ENCODE data around the gene MACROD2. TPM values are rescaled to one million over a fixed set of nuclear protein-coding genes. Genes with fewer than 3 reads are reported as not detected.
"Not testable (repeated sequence)": the region's sequence is repeated elsewhere in the genome, so short reads cannot be mapped to it uniquely, and the experiment has no call there.

MACROD2 gene
- total RNA-seq, 1 experiment from 2014 or later: not detected

DNA sequence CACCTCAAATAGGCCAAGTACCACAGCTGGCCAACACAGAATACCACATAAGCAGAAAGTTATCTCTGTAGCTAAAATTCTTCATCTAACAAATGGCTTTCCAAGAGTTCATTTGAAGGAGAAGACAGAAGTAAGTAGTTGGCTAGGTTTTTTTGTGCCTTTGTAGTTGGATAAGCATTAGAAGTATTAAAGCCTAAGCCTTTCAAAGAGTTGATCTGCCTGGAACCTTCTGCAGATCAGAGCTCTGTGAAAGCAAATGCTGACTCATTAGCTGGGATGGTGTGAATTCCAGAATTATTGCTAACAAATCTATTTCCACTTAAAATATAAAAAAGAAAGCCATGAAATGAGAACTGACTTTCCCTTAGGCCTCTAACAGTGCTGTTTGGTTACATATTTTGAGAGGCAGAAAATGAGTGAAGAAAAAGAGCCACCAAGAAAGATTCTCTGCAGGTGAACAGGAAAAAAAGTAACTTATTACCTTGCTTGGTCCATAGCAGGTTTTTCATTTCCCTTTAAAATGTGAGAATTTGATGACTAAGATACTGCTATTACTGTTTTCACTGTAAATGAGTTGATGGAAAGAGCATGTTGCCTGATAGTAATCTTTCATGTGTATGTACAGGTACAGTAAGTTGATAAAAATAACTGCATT, 1105.3 kb downstream of the MACROD2 start:
- Histone ChIP-seq H3K27me3 (replicated peaks) (no peaks in the 10 kb centered on the region), H3K36me3 (no peaks in the 10 kb centered on the region), H3K9me3 (replicated peaks) (peaks cover 4% of the 10 kb centered on the region; the same call in 1 of the 2 replicates), H3K4me1 (replicated peaks) (no peaks in the 10 kb centered on the region), H3K4me3 (no peak overlapping the region), H3K27ac (no peak overlapping the region)
- DNase-seq (ENCODE audit: low read depth in 1 of 2, low spot score in 2 of 2): no peak

DNA sequence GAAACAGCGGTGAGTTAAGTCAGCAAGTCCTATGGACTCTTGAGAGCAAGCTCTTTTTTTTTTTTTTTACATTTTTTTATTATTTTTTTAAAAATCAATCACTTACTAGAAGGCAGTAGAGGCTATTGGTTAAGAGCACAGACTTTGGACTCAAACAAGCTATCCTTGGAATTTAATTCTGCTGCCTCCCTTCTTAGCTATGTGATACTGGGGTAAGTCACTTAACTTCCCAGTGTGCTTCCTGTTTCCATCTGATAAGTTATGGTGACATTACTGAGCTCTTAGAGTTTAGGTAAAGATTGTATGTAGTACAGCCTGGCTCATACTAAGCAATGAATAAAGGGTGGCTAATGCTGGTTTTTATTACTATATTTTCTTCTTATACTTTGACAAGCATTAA, 1112.6 kb downstream of the MACROD2 start:
- Histone ChIP-seq H3K4me1 (replicated peaks) (no peaks in the 10 kb centered on the region), H3K27ac (no peak overlapping the region), H3K27me3 (replicated peaks) (no peaks in the 10 kb centered on the region), H3K36me3 (no peaks in the 10 kb centered on the region), H3K4me3 (no peak overlapping the region), H3K9me3 (replicated peaks) (no peaks in the 10 kb centered on the region; the same call in 1 of the 2 replicates)
- no peak for DNase-seq (ENCODE audit: low read depth in 1 of 2, low spot score in 2 of 2)

DNA sequence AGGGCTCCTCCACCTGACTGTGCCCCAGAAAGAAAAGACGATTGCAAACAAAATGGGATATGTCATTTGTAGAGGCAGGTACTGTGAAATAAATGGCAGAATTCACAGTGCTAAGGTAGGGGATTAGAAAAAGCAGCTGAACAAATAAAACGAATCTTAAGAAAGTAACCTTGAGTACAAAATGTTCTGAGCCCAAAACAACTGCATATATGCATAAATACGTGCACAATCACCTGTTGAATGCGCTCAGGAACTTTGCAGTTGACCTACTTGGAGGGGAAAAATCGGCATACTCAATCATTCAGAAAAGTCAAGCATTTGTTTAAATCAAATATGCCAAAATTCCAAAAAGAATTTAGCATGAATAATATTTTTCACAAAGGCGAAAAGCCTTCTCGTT, 1114.2 kb downstream of the MACROD2 start:
- Histone ChIP-seq H3K9me3 (replicated peaks) (no peaks in the 10 kb centered on the region; the same call in 1 of the 2 replicates), H3K27ac (no peak overlapping the region), H3K4me3 (no peak overlapping the region), H3K4me1 (replicated peaks) (no peaks in the 10 kb centered on the region), H3K27me3 (replicated peaks) (no peaks in the 10 kb centered on the region), H3K36me3 (no peaks in the 10 kb centered on the region)
- no peak for DNase-seq (ENCODE audit: low read depth in 1 of 2, low spot score in 2 of 2)

DNA sequence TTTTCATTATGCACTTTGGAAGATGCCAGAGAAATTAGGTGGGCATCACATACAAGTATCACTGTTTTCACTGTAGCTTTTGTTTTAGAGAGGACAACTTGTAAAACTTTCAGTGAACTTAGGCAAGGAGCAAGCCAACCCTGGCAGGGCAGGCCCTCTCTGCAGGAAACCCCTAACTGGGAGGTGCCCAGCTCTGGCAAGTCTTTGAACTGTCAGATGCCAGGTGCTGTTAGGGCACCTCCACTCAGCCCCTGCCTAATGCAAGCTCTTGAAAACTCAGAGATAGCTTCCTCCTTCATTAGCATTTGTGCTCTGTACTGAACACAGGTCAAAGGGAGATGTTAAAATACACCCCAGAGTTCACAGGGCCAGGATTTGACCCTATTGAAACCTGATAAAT, 1116.3 kb downstream of the MACROD2 start:
- Histone ChIP-seq H3K9me3 (replicated peaks) (no peaks in the 10 kb centered on the region; the same call in 1 of the 2 replicates), H3K36me3 (no peaks in the 10 kb centered on the region), H3K27ac (no peak overlapping the region), H3K27me3 (replicated peaks) (no peaks in the 10 kb centered on the region), H3K4me1 (replicated peaks) (no peaks in the 10 kb centered on the region), H3K4me3 (no peak overlapping the region)
- DNase-seq (ENCODE audit: low read depth in 1 of 2, low spot score in 2 of 2): no peak

DNA sequence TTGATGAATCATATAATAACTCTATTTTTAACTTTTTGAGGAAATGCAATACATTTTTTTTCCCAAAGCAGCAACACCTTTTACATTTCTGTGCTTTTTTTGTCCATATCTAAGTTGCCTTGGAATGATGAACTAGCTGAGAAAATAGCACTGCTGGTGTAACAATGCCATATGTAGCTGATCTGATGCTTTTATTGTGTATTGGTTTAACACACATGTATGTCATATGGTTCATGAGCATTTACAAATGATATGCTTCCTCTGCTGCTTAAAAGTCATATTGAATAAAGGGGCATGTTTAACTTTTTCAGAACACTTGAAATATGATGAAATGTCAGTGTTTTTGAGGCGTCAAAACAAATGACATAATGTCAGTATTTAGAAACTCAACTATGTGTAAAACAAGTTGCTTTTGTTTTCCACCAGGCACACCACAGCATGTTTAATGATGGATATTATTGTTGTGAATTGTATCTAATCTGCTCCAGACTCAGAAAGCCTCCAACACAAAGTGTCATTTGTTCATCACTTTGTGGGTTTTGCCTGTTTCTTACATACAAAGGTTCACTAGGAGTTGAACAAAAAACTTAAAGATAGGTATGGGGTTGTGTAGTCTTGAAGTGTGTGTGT, 1117.9 kb downstream of the MACROD2 start:
- H3K36me3 ChIP-seq: no peaks in the 10 kb centered on the region
- no peaks in the 10 kb centered on the region for H3K4me1 ChIP-seq (replicated peaks)
- H3K4me3 ChIP-seq: no peak overlapping the region
- H3K27me3 ChIP-seq (replicated peaks): no peaks in the 10 kb centered on the region
- no peaks in the 10 kb centered on the region; the same call in 1 of the 2 replicates for H3K9me3 ChIP-seq (replicated peaks)
- DNase-seq (ENCODE audit: low read depth in 1 of 2, low spot score in 2 of 2): no peak
- no peak overlapping the region for H3K27ac ChIP-seq

DNA sequence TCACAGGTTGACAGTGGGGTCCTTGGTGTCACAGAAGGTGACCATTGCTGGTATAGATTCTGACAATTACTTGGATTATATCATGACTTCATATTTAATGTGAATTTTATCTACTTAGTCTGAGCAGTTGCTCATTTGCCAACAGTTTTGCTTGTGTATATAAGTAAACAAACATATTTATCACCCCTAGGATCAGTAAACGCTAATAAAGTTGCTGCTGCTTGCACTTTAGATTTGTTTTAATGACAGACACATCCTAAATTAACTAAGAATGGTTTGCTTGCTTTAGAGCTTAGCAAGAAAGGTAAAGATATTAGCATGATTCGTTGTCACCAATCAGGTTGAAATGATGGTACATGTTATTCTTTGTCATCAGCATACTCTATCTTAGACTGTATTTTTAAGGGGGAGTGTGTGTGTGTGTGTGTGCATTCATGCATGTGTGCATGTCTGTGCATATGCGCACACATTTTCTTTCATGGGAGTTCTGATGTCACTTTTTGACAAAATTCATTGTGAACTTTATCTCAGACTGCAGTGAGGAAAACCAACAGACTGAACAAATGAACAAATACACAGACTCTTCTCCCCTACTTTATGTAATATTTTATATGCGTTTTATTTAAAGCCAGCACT, 1124.7 kb downstream of the MACROD2 start:
- Histone ChIP-seq H3K27ac (no peak overlapping the region), H3K9me3 (replicated peaks) (no peaks in the 10 kb centered on the region), H3K36me3 (no peaks in the 10 kb centered on the region), H3K4me1 (replicated peaks) (no peaks in the 10 kb centered on the region), H3K4me3 (no peak overlapping the region), H3K27me3 (replicated peaks) (no peaks in the 10 kb centered on the region)
- no peak for DNase-seq (ENCODE audit: low read depth in 1 of 2, low spot score in 2 of 2)

DNA sequence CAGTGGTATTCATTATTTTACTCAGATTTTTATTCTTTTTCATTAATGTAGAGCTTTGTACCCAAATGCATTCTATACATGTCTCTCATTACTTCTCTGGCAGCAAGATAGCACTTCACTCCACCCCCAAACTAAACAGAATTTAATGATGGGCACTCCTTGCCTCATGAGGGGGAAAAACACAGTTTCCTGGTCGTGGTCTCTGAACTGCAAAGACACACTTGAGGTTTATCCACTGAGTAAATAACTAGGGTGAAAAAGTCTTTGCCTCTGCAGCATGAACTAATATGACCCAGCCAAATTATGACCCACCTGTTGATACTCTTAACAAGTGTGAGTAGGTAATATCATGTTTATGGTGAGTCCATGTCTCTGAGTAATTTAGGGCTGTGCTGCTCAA, 1127.3 kb downstream of the MACROD2 start:
- no peak for DNase-seq (ENCODE audit: low read depth in 1 of 2, low spot score in 2 of 2)
- no peaks in the 10 kb centered on the region for H3K9me3 ChIP-seq (replicated peaks)
- H3K4me3 ChIP-seq: no peak overlapping the region
- no peaks in the 10 kb centered on the region for H3K27me3 ChIP-seq (replicated peaks)
- no peaks in the 10 kb centered on the region for H3K4me1 ChIP-seq (replicated peaks)
- H3K27ac ChIP-seq: no peak overlapping the region
- H3K36me3 ChIP-seq: no peaks in the 10 kb centered on the region

DNA sequence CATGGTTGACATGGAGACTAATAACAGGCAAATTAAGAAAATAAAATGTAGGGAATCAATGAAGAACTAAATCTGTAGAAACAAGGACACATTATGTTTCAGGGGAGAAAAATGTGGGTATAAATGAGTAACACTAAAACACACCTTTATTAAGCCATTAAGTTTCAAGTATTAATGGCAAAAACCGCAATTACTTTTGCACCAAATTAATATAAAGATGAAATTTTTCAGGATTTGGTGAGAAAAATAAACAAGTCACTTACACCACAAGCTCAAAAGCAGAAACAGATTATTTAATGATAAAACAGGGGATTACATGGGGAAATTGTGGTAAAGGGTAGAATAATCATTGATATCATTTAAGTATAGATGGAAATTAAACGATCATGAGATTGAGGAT, 1135.9 kb downstream of the MACROD2 start:
- H3K27me3 ChIP-seq (replicated peaks): no peaks in the 10 kb centered on the region
- H3K4me1 ChIP-seq (replicated peaks): no peaks in the 10 kb centered on the region
- H3K27ac ChIP-seq: no peak overlapping the region
- H3K9me3 ChIP-seq (replicated peaks): 0 out of 2 replicates have a peak, but pooled peaks cover 3% of the 10 kb centered on the region
- no peak for DNase-seq (ENCODE audit: low read depth in 1 of 2, low spot score in 2 of 2)
- H3K4me3 ChIP-seq: no peak overlapping the region
- no peaks in the 10 kb centered on the region for H3K36me3 ChIP-seq

DNA sequence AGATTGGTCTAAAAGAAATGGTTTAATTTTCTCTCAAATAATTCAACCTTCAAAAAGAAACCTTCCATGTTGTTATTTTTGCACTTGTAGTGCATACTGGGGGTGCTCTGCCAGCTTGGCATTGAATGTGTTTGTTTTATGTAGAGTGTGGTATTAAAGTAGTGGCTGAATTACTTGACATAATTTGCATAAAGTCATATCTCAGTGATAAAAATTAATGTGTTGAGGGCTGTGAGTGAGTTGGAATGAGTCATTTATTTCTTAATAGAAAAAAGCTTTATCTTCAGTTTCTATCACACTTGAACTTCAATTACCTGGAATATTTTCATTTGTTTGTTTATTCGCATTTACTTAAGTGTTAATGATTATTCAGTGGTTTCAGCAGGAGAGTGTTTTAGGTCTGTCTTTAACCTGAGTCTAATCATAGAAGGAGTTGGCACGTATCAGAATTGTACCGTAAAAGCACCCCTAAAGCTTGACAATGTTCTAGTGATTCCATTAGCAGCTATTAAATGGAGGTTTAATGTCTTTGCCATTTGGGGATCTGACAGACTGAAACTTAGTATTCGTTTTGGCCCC, 1143.3 kb downstream of the MACROD2 start:
- no peak overlapping the region for H3K4me3 ChIP-seq
- H3K36me3 ChIP-seq: no peaks in the 10 kb centered on the region
- no peaks in the 10 kb centered on the region for H3K4me1 ChIP-seq (replicated peaks)
- H3K27me3 ChIP-seq (replicated peaks): no peaks in the 10 kb centered on the region
- no peaks in the 10 kb centered on the region for H3K9me3 ChIP-seq (replicated peaks)
- no peak for DNase-seq (ENCODE audit: low read depth in 1 of 2, low spot score in 2 of 2)
- H3K27ac ChIP-seq: no peak overlapping the region

DNA sequence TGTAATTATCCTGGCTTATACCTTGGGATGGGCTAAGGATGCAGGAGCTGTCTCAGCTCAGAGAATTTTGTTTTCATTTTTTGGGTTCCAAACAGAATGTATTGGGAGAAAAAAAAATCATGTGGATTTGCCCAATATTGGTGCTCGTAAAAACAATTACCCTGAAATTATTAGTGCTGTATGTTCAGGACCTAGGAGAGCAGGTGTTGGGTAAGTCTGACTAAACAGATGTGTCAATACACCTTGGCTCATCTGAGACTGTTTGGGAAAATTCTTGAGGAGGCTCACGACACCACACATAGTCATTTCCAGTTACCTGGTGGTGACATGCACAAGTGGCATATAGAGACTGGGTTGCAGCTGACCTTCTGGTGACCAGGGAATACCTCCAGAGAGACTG, 1144.2 kb downstream of the MACROD2 start:
- H3K9me3 ChIP-seq (replicated peaks): no peaks in the 10 kb centered on the region
- H3K27ac ChIP-seq: no peak overlapping the region
- H3K4me1 ChIP-seq (replicated peaks): no peaks in the 10 kb centered on the region
- H3K27me3 ChIP-seq (replicated peaks): no peaks in the 10 kb centered on the region
- H3K36me3 ChIP-seq: no peaks in the 10 kb centered on the region
- no peak for DNase-seq (ENCODE audit: low read depth in 1 of 2, low spot score in 2 of 2)
- no peak overlapping the region for H3K4me3 ChIP-seq

DNA sequence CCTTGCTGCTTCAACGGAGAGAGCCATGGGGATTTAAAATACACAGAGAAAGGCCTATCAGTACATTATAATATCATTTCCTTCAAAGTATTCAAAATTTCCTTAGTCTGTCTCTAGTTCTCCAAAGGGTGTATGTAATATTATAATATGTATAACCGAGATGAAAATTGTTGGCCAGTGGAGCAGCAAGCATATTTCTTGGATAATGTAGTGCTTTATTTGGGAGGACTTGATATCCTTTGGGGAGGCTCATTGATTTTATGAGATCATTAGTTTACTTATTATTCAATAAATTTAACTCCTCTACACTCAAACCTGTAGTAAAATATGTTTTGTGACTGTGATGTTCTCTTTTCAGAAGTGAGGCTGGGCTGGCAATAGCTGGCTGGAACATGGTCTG, 1145.0 kb downstream of the MACROD2 start:
- Histone ChIP-seq H3K4me1 (replicated peaks) (no peaks in the 10 kb centered on the region), H3K36me3 (no peaks in the 10 kb centered on the region), H3K9me3 (replicated peaks) (no peaks in the 10 kb centered on the region), H3K27me3 (replicated peaks) (no peaks in the 10 kb centered on the region), H3K27ac (no peak overlapping the region), H3K4me3 (no peak overlapping the region)
- no peak for DNase-seq (ENCODE audit: low read depth in 1 of 2, low spot score in 2 of 2)

DNA sequence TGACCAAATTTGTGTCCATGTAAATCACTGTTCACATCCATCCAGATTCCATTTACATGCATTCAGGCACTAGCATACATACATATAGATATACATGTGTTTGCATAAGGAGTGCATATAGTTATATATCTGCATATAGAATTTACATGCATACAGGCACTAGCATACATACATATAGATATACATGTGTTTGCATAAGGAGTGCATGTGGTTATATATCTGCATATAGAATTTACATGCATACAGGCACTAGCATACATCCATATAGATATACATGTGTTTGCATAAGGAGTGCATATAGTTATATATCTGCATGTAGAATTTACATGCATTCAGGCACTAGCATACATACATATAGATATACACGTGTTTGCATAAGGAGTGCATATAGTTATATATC, 1145.6 kb downstream of the MACROD2 start:
- H3K27me3 ChIP-seq (replicated peaks); DNase-seq (ENCODE audit: low read depth in 1 of 2, low spot score in 2 of 2); H3K36me3 ChIP-seq; H3K4me1 ChIP-seq (replicated peaks); H3K4me3 ChIP-seq; H3K27ac ChIP-seq; H3K9me3 ChIP-seq (replicated peaks): not testable (repeated sequence)

DNA sequence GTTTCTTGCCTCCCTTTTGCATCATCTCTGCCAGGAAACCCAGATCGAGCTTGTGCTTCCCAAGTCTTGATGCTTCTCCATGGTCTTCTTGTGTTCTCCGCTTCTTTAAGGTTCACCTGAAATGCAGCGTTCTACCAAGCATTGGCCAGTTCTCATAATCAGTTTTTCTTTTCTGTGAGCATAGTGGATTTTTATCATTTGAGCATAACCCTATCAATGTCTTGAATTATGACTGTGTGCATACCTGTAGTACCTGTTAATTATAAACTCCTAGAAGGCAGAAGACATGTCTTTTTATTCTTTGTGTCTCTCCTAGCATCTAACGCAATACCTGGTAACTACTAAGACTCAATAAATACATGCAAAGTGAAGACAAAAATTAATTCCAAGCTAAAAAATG, 1146.5 kb downstream of the MACROD2 start:
- DNase-seq (ENCODE audit: low read depth in 1 of 2, low spot score in 2 of 2): no peak
- Histone ChIP-seq H3K4me3 (no peak overlapping the region), H3K4me1 (replicated peaks) (no peaks in the 10 kb centered on the region), H3K36me3 (no peaks in the 10 kb centered on the region), H3K27me3 (replicated peaks) (no peaks in the 10 kb centered on the region), H3K27ac (no peak overlapping the region), H3K9me3 (replicated peaks) (no peaks in the 10 kb centered on the region)

DNA sequence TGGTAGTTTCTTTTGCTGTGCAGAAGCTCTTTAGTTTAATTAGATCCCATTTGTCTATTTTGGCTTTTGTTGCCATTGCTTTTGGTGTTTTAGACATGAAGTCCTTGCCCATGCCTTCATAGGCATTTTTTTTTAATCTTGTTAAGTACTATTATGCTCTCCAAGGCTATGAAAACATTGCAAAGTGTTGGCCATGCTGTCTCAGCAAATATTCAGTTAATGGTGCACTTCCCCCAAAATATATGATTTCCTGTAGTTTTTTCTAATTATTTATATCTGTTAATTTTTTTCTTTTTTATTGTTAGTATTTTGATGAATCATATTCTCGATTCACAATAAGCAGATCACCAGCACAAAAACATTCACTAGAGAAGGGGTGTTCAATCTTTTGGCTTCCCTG, 1148.2 kb downstream of the MACROD2 start:
- no peak overlapping the region for H3K27ac ChIP-seq
- no peak overlapping the region for H3K4me3 ChIP-seq
- no peaks in the 10 kb centered on the region for H3K4me1 ChIP-seq (replicated peaks)
- H3K36me3 ChIP-seq: no peaks in the 10 kb centered on the region
- H3K9me3 ChIP-seq (replicated peaks): no peaks in the 10 kb centered on the region
- no peaks in the 10 kb centered on the region for H3K27me3 ChIP-seq (replicated peaks)
- DNase-seq (ENCODE audit: low read depth in 1 of 2, low spot score in 2 of 2): no peak
